Adrenal gland (tissue), 12 donors: ENCODE results near the gene EXOC6B. TPM values are rescaled to one million over a fixed set of nuclear protein-coding genes. Genes with fewer than 3 reads are reported as not detected.

Experiments used
- DNase-seq, 7 donors: peaks; one replicate each; pipeline ENCODE4 v3.0.0-alpha.2; 2019 to 2020
- H3K27ac ChIP-seq, 5 donors: fragments of 200-600 bp; sonication (generic) in 4 of 5; 1 replicate in 3 of 5; 2 replicates in 2 of 5; pipeline versions ENCODE4 v1.5.1 to v1.8.0; 2016 to 2020; ENCODE audit warnings: mild to moderate bottlenecking in 1 of 5
- H3K27me3 ChIP-seq: fragments of 200-600 bp; 2 replicates; pipeline ENCODE4 v1.8.0; 2021
- H3K36me3 ChIP-seq, 2 donors: fragments of 200-600 bp; replicated peaks in 1 of 2; 1 replicate in 1 of 2; 2 replicates in 1 of 2; pipeline versions ENCODE4 v1.5.1 to v1.8.0; 2018 to 2022
- H3K4me1 ChIP-seq, 2 donors: fragments of 200-600 bp; replicated peaks in 1 of 2; 1 replicate in 1 of 2; 2 replicates in 1 of 2; pipeline versions ENCODE4 v1.5.1 to v1.8.0; 2018 to 2021
- H3K4me3 ChIP-seq, 4 donors: fragments of 200-600 bp; sonication (generic) in 3 of 4; one replicate each; pipeline ENCODE4 v1.5.1; 2016 to 2018
- H3K9me3 ChIP-seq, 3 donors: fragments of 200-600 bp; sonication (generic) in 1 of 3; replicated peaks in 1 of 3; 1 replicate in 2 of 3; 2 replicates in 1 of 3; pipeline versions ENCODE4 v1.5.1 to v1.8.0; 2016 to 2021
- POLR2A ChIP-seq, 2 donors: fragments of 450-650 bp; IDR thresholded peaks; one replicate each; pipeline ENCODE4 v1.6.1; 2017; ENCODE audit warnings: antibody characterized with exemption in 2 of 2, mild to moderate bottlenecking in 2 of 2, moderate library complexity in 1 of 2
- WGBS, 4 donors: extraction: QIAGEN DNeasy Blood & Tissue Kit in 2 of 4; methylation state at CpG; one replicate each; pipeline versions ENCODE4 v1.1.5 to v1.1.7; 2013 to 2017; 5-methylcytosine and 5-hydroxymethylcytosine counted together
- intact Hi-C, 2 donors: fragments of 100-400 bp; cut with DNase I; formaldehyde crosslinking; loops; one replicate each; pipeline versions ENCODE4 v1.14.1 to v1.15.0; 2022 to 2023
- polyA plus RNA-seq, 3 donors: library from polyadenylated mRNA; stranded (reverse); fragments of 200-250 nt in 2 of 3; fragments of 350-450 nt in 1 of 3; fragmentation: Illumina TruSeq in 1 of 3; extraction: RNeasy Lipid Tissue Mini Kit (QIAGEN cat#74804) in 1 of 3; gene quantifications; one replicate each; pipeline ENCODE4 v1.2.3, GENCODE V29; 2013 to 2014
- total RNA-seq, 9 donors: library from RNA; depleted of rRNA in 4 of 9; stranded (reverse); fragments of >200 nt in 4 of 9; fragments of 120-200 nt in 1 of 9; fragmentation: NEBNext Ultra II Directional in 1 of 9; extraction: Animal tissue kit (Norgen Biotek cat#: 25700) in 1 of 9; gene quantifications; one replicate each; pipeline versions ENCODE4 v1.1.0 to v1.2.4, GENCODE V29; 2013 to 2023
- TF ChIP-seq, protein P1 (sequence below), 6 experiments: fragments of 450-650 bp in 4 of 6; fragments of 200-600 bp in 2 of 6; sonication (generic) in 1 of 6; IDR thresholded peaks; 1 replicate in 5 of 6; 2 replicates in 1 of 6; pipeline versions ENCODE4 v1.5.1 to v1.8.0; 2016 to 2021; ENCODE audit warnings: antibody characterized with exemption in 6 of 6, mild to moderate bottlenecking in 2 of 6, moderate library complexity in 1 of 6
- donor health status: healthy with polysubstance abuse.
- donor health status: Bipolar disorder and iron deficiency.
- donor health status: DM: yes; HTN: yes; CAD: no.
- donor health status: DM: no; HTN: no; CAD: no.
- donor health status: DM: no; HTN: no; CAD: no.
- donor health status: DM: yes; HTN: yes; CAD: no.

EXOC6B gene
- total and polyA plus RNA-seq, 12 donors, result 6.0 to 92.6 (median 50.6) TPM

DNA sequence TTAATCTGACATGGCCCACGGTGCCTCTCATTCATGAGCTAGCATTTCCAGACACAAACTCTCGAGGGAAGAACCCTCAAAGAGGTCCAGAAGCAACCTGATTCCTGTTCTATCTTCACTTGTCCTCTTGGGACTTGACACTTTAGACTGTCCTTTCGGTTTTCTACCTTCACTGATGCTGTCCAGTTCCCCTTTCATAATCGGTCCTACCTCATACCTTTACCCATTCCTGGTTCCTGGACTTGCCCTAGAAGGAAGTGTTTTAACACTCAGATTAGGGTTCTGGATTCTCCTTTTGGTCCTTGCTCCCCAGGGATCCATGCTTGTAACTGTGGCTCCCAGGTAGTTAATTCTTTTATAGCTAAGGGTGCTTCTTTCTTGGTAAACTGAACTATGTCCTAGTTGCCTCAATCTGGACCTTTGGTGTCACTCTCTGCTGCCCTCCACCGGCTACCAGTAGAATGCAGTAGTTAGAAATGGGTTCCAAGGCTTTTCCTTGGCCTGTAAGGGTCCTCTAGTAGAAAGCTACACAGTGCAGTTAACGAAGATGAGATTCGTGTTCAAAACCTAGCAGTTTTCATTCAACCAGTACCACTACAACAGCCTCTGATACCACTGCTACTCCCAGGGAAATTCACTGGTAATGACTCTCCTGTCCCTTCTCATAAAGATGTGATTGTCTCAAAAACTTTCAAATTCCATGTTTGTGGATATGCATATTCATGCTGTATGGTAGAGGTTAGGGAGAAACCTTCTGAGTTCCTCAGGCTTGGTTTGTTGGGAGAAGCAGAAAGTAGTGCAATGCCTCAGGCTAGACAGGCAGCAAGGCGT lies 500.0 kb downstream of the EXOC6B start:
- intact Hi-C loops, result no loop called here
- TF ChIP-seq POLR2A (IDR thresholded peaks at IDR 0.05), result no peak
- TF ChIP-seq, protein P1, sequence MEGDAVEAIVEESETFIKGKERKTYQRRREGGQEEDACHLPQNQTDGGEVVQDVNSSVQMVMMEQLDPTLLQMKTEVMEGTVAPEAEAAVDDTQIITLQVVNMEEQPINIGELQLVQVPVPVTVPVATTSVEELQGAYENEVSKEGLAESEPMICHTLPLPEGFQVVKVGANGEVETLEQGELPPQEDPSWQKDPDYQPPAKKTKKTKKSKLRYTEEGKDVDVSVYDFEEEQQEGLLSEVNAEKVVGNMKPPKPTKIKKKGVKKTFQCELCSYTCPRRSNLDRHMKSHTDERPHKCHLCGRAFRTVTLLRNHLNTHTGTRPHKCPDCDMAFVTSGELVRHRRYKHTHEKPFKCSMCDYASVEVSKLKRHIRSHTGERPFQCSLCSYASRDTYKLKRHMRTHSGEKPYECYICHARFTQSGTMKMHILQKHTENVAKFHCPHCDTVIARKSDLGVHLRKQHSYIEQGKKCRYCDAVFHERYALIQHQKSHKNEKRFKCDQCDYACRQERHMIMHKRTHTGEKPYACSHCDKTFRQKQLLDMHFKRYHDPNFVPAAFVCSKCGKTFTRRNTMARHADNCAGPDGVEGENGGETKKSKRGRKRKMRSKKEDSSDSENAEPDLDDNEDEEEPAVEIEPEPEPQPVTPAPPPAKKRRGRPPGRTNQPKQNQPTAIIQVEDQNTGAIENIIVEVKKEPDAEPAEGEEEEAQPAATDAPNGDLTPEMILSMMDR (IDR thresholded peaks at IDR 0.05), result peak in 3 of 6 experiments; percentile 35 to 45 (median 42)

DNA sequence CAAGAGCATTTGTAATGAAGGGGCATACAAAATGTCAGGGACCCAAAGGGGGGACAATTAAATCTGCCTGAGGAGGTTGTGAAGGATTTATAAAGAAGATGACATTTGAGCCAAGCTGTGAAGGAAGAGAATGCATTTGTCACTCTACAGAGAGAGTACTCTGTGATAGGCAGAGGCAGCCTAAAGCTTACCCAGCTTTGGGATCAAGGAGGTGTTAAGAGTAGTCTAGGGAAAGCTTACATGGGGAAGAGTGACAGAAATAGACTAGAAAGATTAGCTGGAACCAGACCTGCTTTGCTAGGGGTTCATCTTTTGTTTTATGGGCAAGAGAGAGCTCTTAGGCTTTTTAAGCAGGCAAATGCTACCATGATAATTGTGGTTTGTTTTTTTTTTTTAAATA lies 509.1 kb downstream of the EXOC6B start:
- no peak for DNase-seq
- H3K9me3 ChIP-seq, result no peaks in the 10 kb centered on the region
- H3K4me1 ChIP-seq, result no peaks in the 10 kb centered on the region
- H3K27ac ChIP-seq, result no peak overlapping the region
- intact Hi-C loops, result no loop called here
- TF ChIP-seq, protein P1 (IDR thresholded peaks at IDR 0.05), result no peak
- H3K4me3 ChIP-seq, result no peak overlapping the region
- H3K36me3 ChIP-seq, result no peaks in the 10 kb centered on the region
- H3K27me3 ChIP-seq, result no peaks in the 10 kb centered on the region

More for the DNA sequence above, 500.0 kb downstream of the EXOC6B start:
- Histone ChIP-seq H3K4me1 (peaks cover 0 to 5% of the 10 kb centered on the region in 2 donors), H3K4me3 (no peak overlapping the region), H3K27me3 (no peaks in the 10 kb centered on the region), H3K27ac (no peak overlapping the region), H3K9me3 (no peaks in the 10 kb centered on the region), H3K36me3 (no peaks in the 10 kb centered on the region)
- peak in 3 of 7 donors; percentile 12 to 21 (median 15) for DNase-seq
- WGBS, 4 donors, result 78 to 85% (median 83%) methylated on average over 8 of the region's 8 CpGs

DNA sequence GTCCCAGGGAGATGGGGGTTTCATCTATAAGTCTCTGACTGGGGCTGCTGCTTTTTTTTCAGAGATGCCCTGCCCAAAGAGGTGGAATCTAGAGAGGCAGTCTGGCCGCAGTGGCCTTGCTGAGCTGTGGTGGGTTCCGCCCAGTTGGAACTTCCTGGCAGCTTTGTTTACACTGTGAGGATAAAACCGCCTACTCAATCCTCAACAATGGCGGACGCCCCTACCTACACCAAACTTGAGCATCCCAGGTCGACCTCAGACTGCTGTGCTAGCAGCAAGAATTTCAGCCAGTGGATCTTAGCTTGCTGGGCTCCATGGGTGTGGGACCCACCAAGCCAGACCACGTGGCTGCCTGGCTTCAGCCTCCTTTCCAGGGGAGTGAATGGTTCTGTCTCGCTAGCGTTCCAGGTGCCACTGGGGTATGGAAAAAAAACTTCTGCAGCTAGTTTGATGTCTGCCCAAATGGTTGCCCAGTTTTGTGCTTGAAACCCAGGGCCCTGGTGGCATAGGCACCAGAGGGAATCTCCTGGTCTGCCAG lies 525.6 kb downstream of the EXOC6B start:
- Histone ChIP-seq H3K9me3 (no peaks in the 10 kb centered on the region), H3K27me3 (no peaks in the 10 kb centered on the region), H3K4me1 (no peaks in the 10 kb centered on the region), H3K4me3 (no peak overlapping the region), H3K36me3 (no peaks in the 10 kb centered on the region), H3K27ac (no peak overlapping the region)
- TF ChIP-seq, protein P1 (IDR thresholded peaks at IDR 0.05), result no peak
- TF ChIP-seq POLR2A (IDR thresholded peaks at IDR 0.05), result no peak
- 92 to 95% (median 93%) methylated on average over 5 to 9 of the region's 9 CpGs for WGBS, 4 donors
- DNase-seq, result no peak
- intact Hi-C loops, result no loop called here

DNA sequence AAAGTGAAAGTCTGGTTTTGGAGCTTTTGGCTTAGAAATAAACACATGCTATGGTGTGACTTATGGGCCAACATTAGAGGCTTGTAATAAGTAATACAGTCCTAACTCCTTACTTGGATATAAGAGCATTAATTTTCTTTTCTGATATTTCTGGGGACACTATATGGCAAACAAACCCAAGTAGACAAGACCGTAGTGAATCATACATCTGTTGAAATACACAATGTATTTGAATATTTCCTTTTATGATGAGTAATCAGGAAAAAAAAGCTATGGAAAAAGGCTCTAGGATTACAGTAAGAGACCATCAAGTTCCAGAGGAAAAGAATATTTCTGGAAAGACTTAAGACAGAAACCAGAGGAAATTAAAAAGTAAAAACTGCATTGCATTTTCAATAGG lies 532.2 kb downstream of the EXOC6B start:
- H3K9me3 ChIP-seq, result no peaks in the 10 kb centered on the region
- no peak for TF ChIP-seq POLR2A (IDR thresholded peaks at IDR 0.05)
- TF ChIP-seq, protein P1 (IDR thresholded peaks at IDR 0.05), result no peak
- intact Hi-C loops, result no loop called here
- H3K27me3 ChIP-seq, result no peaks in the 10 kb centered on the region
- WGBS, 4 donors, result 86 to 88% (median 87%) methylated on average over 1 of the region's 1 CpG
- no peak for DNase-seq
- no peak overlapping the region for H3K27ac ChIP-seq
- peaks cover 0 to 8% of the 10 kb centered on the region in 2 donors for H3K4me1 ChIP-seq
- H3K36me3 ChIP-seq, result no peaks in the 10 kb centered on the region
- no peak overlapping the region for H3K4me3 ChIP-seq
